GM20431 (cell line): ENCODE data around the gene HMBS.

ENCODE experiments used
- in situ Hi-C: fragments of 300-500 bp; cut with MseI, MboI; formaldehyde crosslinking; loops from one replicate; pipeline ENCODE4 v1.15.0; 2020; ENCODE audit warnings: low sequenced_read_pairs; ENCODE audit not compliant: unreplicated experiment

HMBS gene

DNA sequence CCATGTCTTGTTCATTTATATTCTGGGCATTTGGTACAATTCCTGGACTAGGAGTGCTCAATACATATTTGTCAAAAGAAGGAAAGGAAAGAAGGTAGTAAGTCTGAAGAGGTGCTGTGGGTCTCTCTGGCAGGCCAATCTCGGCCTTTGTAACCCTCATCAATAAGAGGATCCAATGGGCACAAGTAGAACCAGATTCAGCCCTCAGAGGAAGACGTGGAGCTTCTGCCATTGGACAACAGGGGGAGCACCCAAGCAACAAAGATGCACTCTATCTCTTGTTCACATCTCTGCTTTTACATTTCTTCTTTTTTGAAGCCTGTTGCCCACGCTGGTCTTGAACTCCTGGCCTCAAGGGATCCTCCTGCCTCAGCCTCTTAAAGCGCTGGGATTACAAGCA, 19.3 kb upstream of the HMBS start:
- in situ Hi-C loops = no loop called here

DNA sequence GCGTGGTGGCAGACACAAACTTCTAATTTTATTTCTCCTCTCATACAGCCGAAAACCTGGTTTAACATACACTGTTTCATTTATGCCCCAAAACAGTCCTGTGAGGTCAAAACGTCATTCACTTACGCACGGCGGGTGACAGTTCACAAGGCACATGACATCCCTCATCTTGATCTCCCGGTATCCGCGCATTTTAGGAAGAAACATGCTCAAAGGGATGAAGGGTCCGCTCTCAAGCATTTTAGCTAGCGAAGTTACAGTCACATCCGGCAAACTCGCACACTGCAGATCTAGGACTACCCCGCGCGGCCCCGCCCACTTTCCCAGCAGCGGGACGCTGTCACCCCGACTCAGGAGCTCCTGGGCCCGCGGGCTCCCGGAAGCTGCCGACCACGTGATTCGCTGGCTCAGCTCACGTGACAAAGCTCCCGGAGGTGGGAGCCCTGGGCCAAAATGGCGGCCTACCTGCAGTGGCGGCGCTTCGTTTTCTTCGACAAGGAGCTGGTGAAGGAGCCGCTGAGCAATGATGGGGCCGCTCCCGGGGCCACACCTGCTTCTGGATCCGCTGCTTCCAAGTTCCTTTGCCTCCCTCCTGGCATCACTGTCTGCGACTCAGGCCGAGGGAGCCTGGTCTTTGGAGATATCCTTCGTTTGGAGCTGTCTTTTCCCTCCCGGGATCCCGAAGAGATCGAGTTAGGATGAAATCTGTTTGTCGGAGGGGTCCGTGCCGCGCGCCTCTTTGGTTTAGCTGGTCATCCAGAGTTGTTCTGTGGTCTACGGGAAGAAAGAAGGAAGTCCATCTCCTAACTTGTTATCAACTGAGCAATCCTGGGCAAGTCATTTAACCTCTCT, 17.1 kb upstream of the HMBS start, which contains the start of gene VPS11:
Gene VPS11 (plus strand): TSS at position 448 of the 852 bp plus-strand sequence. CDS start 6 bp downstream, at position 454.
- in situ Hi-C loops = no loop called here

DNA sequence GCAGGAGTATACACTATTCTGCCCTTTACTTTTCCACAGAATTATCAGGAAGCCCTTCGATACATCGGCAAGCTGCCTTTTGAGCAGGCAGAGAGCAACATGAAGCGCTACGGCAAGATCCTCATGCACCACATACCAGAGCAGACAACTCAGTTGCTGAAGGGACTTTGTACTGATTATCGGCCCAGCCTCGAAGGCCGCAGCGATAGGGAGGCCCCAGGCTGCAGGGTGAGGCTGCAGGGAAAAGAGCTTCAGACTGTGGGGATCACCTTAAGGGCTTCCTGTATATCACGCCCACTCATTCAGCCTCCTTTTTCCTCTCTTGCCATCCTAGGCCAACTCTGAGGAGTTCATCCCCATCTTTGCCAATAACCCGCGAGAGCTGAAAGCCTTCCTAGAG, 6.8 kb upstream of the HMBS start:
- in situ Hi-C loops = no loop called here

DNA sequence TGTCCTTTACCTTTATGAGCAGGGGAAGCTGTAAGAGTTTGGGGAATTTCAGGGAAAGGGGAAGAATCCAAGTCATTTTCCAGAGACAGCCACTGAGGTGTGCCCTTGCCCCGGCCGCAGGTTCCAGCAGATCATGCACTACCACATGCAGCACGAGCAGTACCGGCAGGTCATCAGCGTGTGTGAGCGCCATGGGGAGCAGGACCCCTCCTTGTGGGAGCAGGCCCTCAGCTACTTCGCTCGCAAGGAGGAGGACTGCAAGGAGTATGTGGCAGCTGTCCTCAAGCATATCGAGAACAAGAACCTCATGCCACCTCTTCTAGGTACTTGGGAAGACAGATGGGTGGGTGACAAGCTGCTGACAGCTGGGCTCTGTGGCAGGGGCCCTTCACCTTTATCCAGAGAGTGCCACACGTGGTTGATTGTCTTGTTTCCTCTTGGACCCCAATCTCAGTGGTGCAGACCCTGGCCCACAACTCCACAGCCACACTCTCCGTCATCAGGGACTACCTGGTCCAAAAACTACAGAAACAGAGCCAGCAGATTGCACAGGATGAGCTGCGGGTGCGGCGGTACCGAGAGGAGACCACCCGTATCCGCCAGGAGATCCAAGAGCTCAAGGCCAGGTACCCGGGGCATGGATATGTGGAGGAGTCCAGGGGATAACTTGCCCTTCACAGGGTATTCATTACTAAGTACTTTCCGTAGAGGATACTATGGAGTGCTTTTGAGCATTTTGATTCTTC, 5.8 kb upstream of the HMBS start:
- in situ Hi-C loops = no loop called here

DNA sequence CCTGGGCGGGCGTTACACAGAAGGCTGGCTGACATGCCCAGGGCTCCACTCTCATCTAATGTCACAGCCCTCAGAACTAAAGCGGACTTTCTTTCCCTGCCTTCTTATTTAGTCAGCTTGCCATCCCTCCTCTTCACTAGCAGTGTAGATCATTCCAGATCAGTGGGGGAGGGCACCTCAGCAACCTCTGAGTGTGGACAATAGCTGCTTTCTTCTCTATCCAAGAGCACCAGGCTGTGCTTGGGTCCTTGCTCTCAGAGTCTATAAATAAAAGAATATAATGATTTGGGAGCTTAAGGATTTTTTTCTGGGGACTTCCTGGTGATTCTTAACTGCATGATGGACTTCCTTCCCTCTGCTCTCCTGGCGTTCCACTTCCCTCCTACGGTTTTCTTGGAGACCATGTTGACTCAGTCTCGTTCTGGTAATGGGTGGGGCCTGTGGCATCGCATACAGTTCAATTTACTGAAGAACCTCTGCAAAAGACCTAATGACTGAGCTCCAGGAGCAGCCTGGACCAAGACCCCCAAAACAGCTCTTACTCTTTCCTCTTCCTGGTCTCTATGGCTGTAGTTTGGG, 2.9 kb upstream of the HMBS start:
- in situ Hi-C loops = no loop called here

DNA sequence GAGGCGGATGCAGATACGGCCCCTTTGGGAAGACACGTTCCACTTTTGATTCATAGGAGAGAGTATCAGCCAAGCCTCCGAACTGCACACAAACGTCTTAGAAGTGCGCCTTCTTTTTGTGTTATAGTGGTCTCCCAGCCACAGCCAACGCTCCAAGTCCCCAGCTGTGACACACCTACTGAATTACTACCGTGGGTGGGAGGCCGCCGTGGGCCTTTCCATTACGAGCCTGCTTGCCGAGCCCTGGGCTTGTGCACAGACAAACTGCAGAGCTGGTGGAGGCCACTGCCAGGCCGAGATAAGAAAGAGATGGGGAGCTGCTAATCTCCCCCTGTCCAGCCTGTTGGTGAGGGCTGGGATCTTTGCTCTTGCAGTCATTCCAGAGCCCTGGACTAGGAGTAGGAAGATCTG, 761 bp downstream of the HMBS start:
- in situ Hi-C loops = no loop called here

DNA sequence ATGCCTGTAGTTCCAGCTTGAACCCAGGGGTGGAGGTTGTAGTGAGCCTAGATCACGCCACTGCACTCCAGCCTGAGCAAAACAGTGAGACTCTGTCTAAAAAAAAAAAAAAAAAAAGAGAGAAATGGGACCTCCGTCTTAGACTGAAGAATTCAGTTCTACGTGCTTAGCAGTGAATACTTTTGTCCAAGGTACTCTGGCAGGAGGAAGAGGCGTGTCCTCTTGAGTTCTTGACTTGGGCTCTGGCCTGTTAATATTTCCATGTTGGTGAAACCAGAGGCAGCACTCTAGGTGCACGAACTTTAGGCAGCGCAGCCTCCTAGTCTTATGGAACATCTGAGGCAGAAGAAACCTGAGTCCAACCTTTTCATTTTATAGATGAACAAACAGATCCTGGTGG, 2.4 kb downstream of the HMBS start:
- in situ Hi-C loops = no loop called here

DNA sequence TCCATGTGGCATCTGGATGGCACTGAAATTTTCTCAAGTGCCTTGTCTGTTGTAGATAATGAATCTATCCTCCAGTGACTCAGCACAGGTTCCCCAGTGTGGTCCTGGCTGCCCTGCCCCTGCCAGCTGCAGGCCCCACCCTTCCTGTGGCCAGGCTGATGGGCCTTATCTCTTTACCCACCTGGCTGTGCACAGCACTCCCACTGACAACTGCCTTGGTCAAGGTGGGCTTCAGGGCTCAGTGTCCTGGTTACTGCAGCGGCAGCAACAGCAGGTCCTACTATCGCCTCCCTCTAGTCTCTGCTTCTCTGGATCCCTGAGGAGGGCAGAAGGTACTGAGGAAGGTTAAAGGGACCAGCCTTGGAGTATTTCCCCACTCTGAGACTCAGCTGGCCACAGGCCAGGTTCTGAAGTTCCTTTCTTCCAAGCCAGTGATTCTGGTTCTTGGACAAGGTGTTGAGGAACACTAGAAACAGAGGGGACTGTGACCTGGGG, 3.1 kb downstream of the HMBS start:
- in situ Hi-C loops = no loop called here

DNA sequence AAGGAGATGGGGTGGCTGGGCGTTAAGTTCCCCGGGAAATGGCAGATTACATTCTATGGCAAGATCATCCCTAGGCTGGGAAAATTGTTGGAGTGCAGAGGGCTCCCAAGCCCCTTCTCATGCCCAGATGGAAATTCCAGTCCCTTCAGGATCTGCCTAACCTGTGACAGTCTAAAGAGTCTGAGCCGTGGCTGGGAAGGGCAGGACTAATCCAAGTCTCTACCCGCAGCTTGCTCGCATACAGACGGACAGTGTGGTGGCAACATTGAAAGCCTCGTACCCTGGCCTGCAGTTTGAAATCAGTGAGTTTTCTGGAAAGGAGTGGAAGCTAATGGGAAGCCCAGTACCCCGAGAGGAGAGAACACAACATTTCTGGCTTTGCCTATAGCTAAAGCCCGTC, 3.7 kb downstream of the HMBS start:
- in situ Hi-C loops = no loop called here

DNA sequence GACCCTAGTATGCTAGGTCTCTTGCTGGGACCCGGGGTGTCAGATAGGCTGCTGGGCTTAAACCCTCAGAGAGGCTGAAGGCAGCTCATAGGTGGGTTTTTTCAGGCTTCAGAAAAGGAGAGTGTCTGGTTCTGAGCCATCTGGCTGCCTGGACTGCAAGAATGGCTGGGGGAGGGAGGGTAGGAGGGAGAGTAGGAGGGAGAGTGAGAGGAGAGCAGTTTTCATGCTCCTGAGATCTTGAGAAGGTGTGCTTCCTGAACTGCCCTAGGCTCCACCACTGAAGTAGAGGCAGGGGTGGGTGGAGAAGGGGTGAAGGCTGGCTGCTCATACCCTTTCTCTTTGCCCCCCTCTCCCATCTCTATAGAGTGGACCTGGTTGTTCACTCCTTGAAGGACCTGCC, 4.6 kb downstream of the HMBS start:
- in situ Hi-C loops = no loop called here

DNA sequence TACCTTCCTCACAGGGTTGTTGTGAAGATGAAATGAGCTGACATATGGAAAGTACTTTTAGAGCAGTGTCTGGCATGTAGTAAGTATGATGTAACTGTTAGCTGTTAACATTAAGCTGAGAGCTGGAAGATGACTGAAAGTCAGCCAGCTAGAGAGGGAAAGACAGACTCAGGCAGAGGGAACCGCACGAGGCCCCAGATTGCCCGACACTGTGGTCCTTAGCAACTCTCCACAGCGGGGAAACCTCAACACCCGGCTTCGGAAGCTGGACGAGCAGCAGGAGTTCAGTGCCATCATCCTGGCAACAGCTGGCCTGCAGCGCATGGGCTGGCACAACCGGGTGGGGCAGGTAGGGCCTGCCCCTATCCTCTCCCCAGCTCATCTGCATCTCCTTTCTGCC, 6.5 kb downstream of the HMBS start:
- in situ Hi-C loops = no loop called here

DNA sequence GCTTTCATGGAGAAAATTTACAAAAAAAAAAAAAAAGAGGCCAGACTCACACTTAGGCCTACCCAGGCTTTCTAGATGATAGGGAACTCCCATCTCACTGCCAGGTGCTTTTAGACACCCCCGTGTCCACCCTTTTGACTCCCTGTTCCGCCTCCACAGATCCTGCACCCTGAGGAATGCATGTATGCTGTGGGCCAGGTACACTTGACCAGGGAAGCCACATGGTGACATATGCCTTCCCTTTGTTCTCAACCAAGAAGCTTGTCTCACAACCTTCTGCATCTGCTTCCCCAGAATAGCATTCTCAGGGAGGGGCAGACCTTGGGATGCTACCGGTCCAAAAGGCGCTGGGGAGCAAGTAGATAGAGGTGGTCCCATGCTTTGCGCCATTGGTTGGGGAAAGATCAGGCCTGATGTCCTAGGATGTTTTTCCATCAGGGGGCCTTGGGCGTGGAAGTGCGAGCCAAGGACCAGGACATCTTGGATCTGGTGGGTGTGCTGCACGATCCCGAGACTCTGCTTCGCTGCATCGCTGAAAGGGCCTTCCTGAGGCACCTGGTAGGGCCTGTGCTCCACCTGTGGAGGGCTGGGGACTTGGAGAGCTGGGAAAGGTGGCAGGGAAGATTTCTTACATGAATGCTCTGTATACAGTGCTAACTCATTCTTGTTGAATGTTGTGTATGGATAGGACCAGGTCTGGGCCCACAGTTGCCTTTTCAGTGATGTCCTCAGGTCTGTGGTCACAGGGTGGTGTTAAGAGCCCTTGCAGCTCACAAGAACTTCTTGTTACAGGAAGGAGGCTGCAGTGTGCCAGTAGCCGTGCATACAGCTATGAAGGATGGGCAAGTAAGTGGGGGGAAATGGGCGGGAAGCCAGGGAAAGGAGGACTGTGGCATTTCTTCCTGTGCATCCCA, 7.5 kb downstream of the HMBS start:
- in situ Hi-C loops = no loop called here

DNA sequence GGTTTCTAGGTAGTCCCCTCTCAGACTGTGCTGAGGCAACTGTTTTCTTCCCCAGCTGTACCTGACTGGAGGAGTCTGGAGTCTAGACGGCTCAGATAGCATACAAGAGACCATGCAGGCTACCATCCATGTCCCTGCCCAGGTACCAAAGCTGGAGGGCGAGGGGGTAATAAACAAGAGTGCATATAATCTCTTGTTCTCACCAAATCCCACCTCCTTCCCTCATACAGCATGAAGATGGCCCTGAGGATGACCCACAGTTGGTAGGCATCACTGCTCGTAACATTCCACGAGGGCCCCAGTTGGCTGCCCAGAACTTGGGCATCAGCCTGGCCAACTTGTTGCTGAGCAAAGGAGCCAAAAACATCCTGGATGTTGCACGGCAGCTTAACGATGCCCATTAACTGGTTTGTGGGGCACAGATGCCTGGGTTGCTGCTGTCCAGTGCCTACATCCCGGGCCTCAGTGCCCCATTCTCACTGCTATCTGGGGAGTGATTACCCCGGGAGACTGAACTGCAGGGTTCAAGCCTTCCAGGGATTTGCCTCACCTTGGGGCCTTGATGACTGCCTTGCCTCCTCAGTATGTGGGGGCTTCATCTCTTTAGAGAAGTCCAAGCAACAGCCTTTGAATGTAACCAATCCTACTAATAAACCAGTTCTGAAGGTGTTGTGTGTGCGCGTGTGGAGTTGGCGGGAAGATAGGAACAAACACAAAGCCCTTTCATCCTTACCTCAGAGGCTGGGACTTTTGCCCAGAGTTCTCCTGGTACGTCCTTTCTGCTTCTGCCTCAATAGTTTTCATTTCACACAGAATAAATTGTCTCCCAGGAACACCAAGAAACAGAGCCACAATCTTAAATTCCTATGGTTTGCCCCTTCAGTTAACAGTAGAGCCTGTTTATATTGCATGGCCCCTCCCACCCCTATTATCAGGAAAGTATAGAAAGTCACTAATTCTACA, 8.5 kb downstream of the HMBS start:
- in situ Hi-C loops = no loop called here

DNA sequence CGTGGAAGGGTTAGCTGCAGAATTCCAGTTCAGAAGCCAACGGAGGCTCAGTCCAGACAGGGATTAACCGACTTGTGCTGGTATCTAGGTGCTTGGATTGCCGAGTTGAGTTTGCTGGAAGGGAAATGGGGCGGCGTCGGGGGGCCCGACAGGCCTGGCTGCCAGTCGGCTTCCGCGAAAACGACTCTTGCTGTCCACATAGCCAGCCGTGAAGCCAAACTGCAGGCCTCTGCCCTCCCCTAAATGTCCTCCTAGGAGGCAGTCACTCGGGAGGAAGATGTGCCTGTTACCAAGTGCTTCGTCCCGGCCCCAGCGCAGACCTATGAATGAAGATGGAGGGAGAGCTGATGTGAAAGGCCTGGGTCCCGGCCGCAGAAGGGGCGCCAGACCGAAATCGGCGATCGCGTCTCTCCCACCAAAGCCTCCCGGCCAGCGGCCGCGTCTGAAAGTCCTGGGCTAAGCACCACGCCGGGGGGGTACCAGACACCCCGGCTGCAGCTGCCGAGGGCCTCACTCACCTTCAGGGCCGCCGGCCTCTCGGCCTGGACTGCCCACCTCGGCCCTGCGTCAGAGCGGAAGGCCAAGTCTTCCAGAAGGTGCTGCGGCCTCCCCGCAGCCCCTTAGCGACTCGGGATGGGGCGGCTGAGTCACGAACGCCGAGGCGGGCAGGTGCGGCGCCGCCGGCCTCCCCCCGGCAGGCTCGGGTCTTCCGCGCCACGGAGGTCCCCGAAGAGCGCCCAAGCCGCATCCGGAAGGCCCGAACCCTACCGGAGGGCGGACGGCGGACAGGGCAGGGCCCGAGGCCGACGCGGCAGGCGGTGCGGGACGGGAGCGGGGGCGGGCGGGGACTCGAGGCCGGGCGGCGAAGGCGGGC, 9.5 kb downstream of the HMBS start:
- in situ Hi-C loops = no loop called here

DNA sequence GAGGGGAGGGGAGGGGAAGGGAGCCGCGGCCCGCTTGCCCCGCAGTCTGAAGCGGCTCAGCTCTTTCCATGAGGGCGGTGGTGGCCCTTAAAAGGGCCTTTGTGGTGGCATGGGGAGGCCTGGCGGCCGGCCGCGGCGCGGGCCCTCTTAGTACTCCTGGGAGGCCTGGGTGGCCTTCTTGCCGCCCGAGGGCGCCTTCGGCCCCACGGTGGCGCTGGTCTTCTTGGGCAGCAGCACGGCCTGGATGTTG, 10.1 kb downstream of the HMBS start:
- in situ Hi-C loops = no loop called here

DNA sequence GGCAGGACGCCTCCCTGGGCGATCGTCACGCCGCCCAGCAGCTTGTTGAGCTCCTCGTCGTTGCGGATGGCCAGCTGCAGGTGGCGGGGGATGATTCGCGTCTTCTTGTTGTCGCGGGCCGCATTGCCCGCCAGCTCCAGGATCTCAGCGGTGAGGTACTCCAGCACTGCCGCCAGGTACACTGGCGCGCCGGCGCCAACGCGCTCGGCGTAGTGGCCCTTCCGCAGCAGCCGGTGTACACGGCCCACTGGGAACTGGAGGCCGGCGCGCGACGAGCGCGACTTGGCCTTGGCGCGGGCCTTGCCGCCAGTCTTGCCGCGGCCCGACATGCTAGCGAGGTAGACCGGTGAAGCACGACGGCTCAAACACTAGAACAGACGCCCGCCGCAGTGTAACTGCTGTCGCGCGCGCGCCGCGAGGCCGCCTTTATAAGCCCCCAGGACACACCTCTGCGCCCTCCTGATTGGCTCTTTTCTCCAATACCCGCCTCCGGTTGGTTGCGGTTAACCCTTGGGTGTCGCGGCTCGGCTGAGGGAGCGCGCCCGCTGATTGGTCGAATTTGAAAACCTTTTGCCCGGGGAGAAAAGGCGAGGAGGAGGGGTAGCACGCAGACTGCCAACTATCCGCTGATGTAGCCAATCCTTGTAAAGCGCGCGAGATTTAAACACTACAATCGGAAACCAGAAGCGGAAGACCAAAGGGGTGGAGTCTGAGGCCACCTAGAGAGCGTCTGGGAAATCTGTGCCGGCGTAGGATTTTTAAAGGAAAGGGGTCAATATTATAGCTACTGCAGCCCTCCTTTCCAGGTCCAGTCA, 10.6 kb downstream of the HMBS start:
- in situ Hi-C loops = no loop called here

DNA sequence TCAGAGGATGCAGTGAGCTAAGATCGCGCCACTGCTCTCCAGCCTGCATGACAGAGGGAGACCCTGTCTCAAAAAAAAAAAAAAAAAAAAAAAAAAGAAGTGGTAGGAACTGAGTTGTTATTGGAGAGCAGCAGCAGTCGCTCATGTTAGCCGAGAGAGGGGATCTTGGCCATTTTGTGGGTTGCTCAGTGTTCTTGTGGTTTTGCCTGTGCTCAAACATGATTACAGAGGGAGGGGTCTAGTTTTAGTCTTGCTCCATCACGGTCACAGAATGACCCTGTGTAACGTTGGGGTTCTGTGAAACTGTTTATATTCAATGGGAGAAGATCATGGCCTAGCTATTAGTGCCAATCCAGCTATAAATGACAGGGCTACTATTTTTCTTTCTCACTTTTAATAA, 15.0 kb downstream of the HMBS start:
- in situ Hi-C loops = no loop called here
